UCSD-AML1 (cell line): ENCODE data around the gene SPON1.
"Not testable (repeated sequence)": the region's sequence is repeated elsewhere in the genome, so short reads cannot be mapped to it uniquely, and the experiment has no call there.

Experiments used
- DNase-seq: peaks from one replicate; lab custom pipeline; 2025; ENCODE audit not compliant: unreplicated experiment; lab: John Stamatoyannopoulos, UW

The SPON1 gene

DNA sequence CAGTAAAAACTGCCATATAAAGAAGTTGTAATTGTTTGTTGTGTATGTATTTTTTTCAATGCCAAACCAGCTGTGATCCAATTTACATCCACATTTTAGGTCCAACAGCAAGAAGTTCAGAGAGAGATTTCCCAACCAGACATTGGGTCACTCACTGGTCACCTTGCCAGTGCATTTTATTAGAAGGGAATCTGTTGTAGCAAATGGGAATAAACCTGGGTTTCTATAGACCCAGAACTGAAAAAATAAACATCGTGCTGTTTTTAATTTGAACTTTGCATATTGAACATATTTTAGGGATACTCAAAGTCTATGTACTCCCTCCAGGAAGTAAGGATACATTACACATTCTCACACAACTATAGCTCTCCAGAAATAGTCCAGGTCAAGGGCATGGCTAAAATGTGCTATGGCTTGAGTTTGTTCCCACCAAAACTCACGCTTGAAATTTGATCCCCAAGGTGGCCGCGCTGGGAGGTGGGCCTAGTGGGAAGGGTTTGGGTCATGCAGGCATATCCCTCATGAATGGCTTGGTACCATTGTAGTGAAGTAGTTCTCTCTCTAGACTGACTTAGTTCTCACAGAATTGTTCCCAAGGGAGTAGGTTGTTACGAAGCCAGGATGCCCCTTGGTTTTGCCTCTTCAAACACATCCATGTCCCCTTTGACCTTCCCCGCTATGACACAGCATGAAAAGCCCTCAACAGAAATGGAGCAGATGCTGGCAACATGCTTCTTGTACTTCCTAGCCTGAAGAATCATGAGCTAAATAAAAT lies 305.5 kb downstream of the SPON1 start:
- DNase-seq, result no peak

- DNase-seq, result no peak
Observed at GRCh38 chr11:14269692-14270573, 307.4 kb downstream of the SPON1 start.

GRCh38 chr11:14270690-14271542 lies 308.4 kb downstream of the SPON1 start:
- peak; percentile 51 for DNase-seq

DNA sequence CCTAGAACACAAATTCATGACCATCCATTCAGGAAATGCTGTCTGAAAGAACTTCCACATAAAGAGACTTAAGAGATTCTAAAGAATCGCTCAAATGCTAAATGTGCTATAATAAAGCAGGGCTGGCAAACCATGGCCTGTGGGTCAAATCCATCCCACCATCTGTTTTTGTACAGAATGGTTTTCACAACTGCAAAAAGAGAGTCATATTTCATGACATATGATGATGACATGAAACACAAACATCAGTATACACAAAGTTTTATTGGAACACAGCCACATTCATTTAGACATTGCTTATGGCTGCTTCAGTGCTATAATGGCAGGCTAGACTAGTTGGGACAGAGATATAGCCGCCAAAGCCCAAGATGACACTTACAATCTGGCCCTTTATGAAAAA lies 311.4 kb downstream of the SPON1 start:
- DNase-seq, result no peak

GRCh38 chr11:14275076-14275475 lies 312.6 kb downstream of the SPON1 start:
- DNase-seq, result no peak

DNA sequence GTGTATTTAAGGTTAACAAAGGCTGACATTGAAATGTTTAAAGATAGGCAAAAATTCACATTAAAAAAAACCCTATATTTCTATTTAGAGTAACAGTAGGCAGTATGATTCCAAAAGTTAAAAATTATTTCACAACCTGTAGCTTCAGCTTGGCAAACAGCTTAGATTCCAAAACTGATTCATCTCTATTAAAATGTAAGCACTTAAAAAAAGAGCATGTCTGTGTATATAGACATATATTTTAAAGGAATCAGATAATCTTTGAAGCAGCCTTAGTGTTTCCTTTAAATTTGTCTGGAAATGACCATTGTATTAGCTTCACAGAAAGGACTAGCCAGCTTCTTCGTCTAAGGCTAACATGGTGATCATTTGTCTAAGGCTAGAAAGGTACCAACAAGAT lies 316.3 kb downstream of the SPON1 start:
- not testable (repeated sequence) for DNase-seq

- no peak for DNase-seq
Observed at GRCh38 chr11:14288189-14288935, 325.8 kb downstream of the SPON1 start.

GRCh38 chr11:14290422-14290821 lies 327.9 kb downstream of the SPON1 start:
- DNase-seq, result no peak

DNA sequence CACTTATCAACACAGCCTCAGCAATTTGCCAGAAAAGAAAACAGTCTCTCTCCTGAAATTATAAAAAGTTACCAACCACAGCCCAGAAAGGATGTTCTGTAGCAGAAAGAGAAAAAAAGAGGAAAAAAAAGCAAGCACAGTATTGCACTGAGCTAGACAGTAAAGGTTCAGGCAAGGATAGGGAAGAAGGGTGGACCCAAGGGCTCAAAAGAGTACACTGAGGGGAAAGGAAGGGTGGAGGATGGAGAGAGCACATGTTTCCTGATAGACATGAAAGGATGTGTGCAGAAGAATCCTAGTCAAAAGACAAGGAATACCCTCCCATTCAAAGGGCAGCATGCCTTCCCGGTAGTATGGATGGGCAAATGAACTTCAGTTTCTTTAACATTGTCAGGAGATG lies 337.4 kb downstream of the SPON1 start:
- DNase-seq, result no peak

- peak; percentile 34 for DNase-seq
Observed at GRCh38 chr11:14300661-14301304, 338.3 kb downstream of the SPON1 start.

- DNase-seq, result no peak
Observed at GRCh38 chr11:14304601-14305000, 342.1 kb downstream of the SPON1 start.

- no peak for DNase-seq
Observed at GRCh38 chr11:14305649-14306048, 343.1 kb downstream of the SPON1 start.

GRCh38 chr11:14306481-14306880 lies 344.0 kb downstream of the SPON1 start:
- DNase-seq, result no peak

- no peak for DNase-seq
Observed at GRCh38 chr11:14308114-14308896, 345.8 kb downstream of the SPON1 start.

DNA sequence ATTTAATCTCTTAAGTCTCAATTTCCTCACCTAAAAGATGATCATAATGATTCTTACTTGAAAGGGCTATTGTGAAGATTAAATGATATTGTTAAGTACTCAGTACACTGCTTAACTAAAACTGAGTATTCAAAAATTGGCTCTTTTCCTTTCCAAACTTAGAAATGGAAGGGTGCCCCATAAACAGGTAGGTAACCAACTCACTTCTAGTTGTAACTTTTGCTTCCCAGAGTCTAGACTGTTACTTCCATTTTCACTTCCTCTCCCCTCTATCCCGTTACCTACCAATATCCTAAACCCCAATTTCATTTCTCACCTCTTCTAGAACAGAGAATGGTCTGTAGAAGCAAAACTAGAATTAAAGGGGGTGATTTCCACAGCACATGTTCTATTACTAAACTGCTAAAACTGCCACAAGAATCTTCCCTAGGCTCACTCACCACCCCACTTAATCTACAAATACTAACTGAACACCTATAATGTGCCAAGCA lies 346.4 kb downstream of the SPON1 start:
- DNase-seq, result no peak

GRCh38 chr11:14309425-14310192 lies 347.1 kb downstream of the SPON1 start:
- DNase-seq, result no peak

- no peak for DNase-seq
Observed at GRCh38 chr11:14310679-14311078, 348.2 kb downstream of the SPON1 start.

DNA sequence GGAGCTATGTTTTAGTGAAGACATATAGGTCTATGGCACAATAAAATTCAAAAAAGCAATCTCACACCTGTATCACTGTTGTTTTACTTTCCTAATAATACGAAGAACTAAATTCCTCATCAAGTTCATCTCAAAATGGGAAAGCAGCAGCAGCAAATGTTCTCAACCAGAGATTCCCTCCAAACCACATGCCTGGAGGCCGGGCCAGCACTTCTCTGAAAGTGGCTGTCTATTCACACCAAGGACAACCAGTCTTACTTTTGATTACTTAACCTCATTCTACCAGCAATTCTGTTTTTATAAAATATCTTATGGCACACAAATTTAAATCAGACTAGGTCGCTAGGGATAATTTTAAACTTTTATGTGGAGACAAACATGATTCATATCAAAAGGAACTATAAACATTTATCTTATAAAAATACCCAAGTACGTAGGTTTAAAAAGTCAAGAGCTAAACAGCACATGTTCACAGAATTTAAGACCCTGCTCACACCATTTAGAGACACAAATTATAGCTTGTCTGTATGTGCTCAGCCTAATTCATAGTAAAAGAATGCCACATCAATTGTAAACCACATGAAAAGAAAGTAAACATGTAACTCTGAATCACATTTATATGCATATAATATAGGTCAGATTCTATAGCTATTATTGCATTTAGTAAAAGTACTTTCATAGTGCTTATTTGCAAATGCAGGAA lies 350.4 kb downstream of the SPON1 start:
- no peak for DNase-seq
